Esophagus squamous epithelium (tissue), 4 donors: ENCODE results near the gene CTIF.

Source experiments
- POLR2A ChIP-seq, 4 donors: fragments of 450-650 bp; IDR thresholded peaks; one replicate each; pipeline ENCODE4 v1.6.1; 2017; ENCODE audit warnings: antibody characterized with exemption in 4 of 4, mild to moderate bottlenecking in 4 of 4, moderate library complexity in 3 of 4
- TF ChIP-seq, protein P1 (sequence below), 6 experiments: fragments of 450-650 bp in 4 of 6; fragments of 200-600 bp in 2 of 6; sonication (generic) in 2 of 6; IDR thresholded peaks; one replicate each; pipeline ENCODE4 v1.5.1; 2016 to 2019; ENCODE audit warnings: antibody characterized with exemption in 6 of 6, mild to moderate bottlenecking in 4 of 6, moderate library complexity in 4 of 6

- TF ChIP-seq, protein P1, sequence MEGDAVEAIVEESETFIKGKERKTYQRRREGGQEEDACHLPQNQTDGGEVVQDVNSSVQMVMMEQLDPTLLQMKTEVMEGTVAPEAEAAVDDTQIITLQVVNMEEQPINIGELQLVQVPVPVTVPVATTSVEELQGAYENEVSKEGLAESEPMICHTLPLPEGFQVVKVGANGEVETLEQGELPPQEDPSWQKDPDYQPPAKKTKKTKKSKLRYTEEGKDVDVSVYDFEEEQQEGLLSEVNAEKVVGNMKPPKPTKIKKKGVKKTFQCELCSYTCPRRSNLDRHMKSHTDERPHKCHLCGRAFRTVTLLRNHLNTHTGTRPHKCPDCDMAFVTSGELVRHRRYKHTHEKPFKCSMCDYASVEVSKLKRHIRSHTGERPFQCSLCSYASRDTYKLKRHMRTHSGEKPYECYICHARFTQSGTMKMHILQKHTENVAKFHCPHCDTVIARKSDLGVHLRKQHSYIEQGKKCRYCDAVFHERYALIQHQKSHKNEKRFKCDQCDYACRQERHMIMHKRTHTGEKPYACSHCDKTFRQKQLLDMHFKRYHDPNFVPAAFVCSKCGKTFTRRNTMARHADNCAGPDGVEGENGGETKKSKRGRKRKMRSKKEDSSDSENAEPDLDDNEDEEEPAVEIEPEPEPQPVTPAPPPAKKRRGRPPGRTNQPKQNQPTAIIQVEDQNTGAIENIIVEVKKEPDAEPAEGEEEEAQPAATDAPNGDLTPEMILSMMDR (IDR thresholded peaks at IDR 0.05): no peak
- no peak for TF ChIP-seq POLR2A (IDR thresholded peaks at IDR 0.05)
These were observed 163.7 kb downstream of the CTIF start for GRCh38 chr18:48702346-48703027.
